ENCODE measurements around the gene PTPRM. TPM values are rescaled to one million over a fixed set of nuclear protein-coding genes. Genes with fewer than 3 reads are reported as not detected.

Gene PTPRM
- polyA plus RNA-seq, 3 donors, result 0.04 to 2.1 (median 0.66) TPM

GRCh38 chr18:7982216-7982615 is 415.1 kb downstream of the PTPRM start:
- Histone ChIP-seq H3K4me1 (ENCODE audit: control insufficient read depth in 1 of 2, insufficient read depth in 2 of 2, low read length in 2 of 2) (no peaks in the 10 kb centered on the region), H3K4me3 (replicated peaks in 1 of 3; ENCODE audit: low read depth in 2 of 3, low read length in 3 of 3) (no peak overlapping the region), H3K36me3 (replicated peaks in 1 of 2; ENCODE audit: control insufficient read depth in 1 of 2, insufficient read depth in 2 of 2, low read length in 2 of 2) (no peaks in the 10 kb centered on the region), H3K4me2 (replicated peaks; ENCODE audit: extremely low read depth, low read length, poor library complexity, severe bottlenecking) (no peak overlapping the region), H3K79me2 (ENCODE audit: insufficient read depth, low read length) (no peaks in the 10 kb centered on the region), H3K9me3 (replicated peaks in 1 of 2; ENCODE audit: control insufficient read depth in 1 of 2, insufficient read depth in 1 of 2, low read length in 2 of 2) (no peaks in the 10 kb centered on the region), H4K20me1 (ENCODE audit: insufficient read depth, low read length) (no peaks in the 10 kb centered on the region), H3K27me3 (ENCODE audit: control insufficient read depth in 2 of 2, insufficient read depth in 2 of 2, low read length in 2 of 2) (no peaks in the 10 kb centered on the region), H2AFZ (ENCODE audit: insufficient read depth, low read depth, low read length, poor library complexity, severe bottlenecking) (no peak overlapping the region), H3K9ac (ENCODE audit: insufficient read depth, low read length, poor library complexity, severe bottlenecking) (no peak overlapping the region), H3K27ac (ENCODE audit: low read depth in 1 of 2, low read length in 2 of 2) (no peak overlapping the region)
- Mint-ChIP-seq H3K27me3 (ENCODE audit: low read depth in 3 of 3) (peaks cover 0 to 1% (median 0%) of the 10 kb centered on the region in 3 donors), H3K27ac (no peak overlapping the region), H3K4me1 (no peaks in the 10 kb centered on the region), H3K36me3 (no peaks in the 10 kb centered on the region), H3K9me3 (peaks cover 0 to 4% (median 1%) of the 10 kb centered on the region in 7 donors), H3K4me3 (no peak overlapping the region)
- intact Hi-C loops (cut with micrococcal nuclease), result no loop called here
- no peak for DNase-seq
- TF ChIP-seq, protein P1, sequence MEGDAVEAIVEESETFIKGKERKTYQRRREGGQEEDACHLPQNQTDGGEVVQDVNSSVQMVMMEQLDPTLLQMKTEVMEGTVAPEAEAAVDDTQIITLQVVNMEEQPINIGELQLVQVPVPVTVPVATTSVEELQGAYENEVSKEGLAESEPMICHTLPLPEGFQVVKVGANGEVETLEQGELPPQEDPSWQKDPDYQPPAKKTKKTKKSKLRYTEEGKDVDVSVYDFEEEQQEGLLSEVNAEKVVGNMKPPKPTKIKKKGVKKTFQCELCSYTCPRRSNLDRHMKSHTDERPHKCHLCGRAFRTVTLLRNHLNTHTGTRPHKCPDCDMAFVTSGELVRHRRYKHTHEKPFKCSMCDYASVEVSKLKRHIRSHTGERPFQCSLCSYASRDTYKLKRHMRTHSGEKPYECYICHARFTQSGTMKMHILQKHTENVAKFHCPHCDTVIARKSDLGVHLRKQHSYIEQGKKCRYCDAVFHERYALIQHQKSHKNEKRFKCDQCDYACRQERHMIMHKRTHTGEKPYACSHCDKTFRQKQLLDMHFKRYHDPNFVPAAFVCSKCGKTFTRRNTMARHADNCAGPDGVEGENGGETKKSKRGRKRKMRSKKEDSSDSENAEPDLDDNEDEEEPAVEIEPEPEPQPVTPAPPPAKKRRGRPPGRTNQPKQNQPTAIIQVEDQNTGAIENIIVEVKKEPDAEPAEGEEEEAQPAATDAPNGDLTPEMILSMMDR (IDR thresholded peaks at IDR 0.05), result no peak

GRCh38 chr18:7987284-7987976 is 420.3 kb downstream of the PTPRM start:
- H3K79me2 ChIP-seq (ENCODE audit: insufficient read depth, low read length), result no peaks in the 10 kb centered on the region
- no CpG with 5 or more reads among the region's 3 CpGs for WGBS (ENCODE audit: insufficient coverage)
- Mint-ChIP-seq H3K27me3 (ENCODE audit: low read depth in 3 of 3) (no peaks in the 10 kb centered on the region), H3K9me3 (peaks cover 0 to 9% (median 3%) of the 10 kb centered on the region in 7 donors), H3K4me3 (no peak overlapping the region), H3K36me3 (no peaks in the 10 kb centered on the region), H3K27ac (no peak overlapping the region), H3K4me1 (no peaks in the 10 kb centered on the region)
- H3K36me3 ChIP-seq (replicated peaks in 1 of 2; ENCODE audit: control insufficient read depth in 1 of 2, insufficient read depth in 2 of 2, low read length in 2 of 2), result no peaks in the 10 kb centered on the region
- H3K27ac ChIP-seq (ENCODE audit: low read depth in 1 of 2, low read length in 2 of 2), result no peak overlapping the region
- no peak overlapping the region for H3K4me3 ChIP-seq (replicated peaks in 1 of 3; ENCODE audit: low read depth in 2 of 3, low read length in 3 of 3)
- no peaks in the 10 kb centered on the region for H4K20me1 ChIP-seq (ENCODE audit: insufficient read depth, low read length)
- intact Hi-C loops (cut with micrococcal nuclease), result no loop called here
- H3K27me3 ChIP-seq (ENCODE audit: control insufficient read depth in 2 of 2, insufficient read depth in 2 of 2, low read length in 2 of 2), result no peaks in the 10 kb centered on the region
- no peak overlapping the region for H3K4me2 ChIP-seq (replicated peaks; ENCODE audit: extremely low read depth, low read length, poor library complexity, severe bottlenecking)
- H2AFZ ChIP-seq (ENCODE audit: insufficient read depth, low read depth, low read length, poor library complexity, severe bottlenecking), result no peak overlapping the region
- H3K9ac ChIP-seq (ENCODE audit: insufficient read depth, low read length, poor library complexity, severe bottlenecking), result no peak overlapping the region
- peaks cover 0 to 2% of the 10 kb centered on the region in 2 donors for H3K9me3 ChIP-seq (replicated peaks in 1 of 2; ENCODE audit: control insufficient read depth in 1 of 2, insufficient read depth in 1 of 2, low read length in 2 of 2)
- DNase-seq, result no peak
- no peaks in the 10 kb centered on the region for H3K4me1 ChIP-seq (ENCODE audit: control insufficient read depth in 1 of 2, insufficient read depth in 2 of 2, low read length in 2 of 2)
- TF ChIP-seq, protein P1 (IDR thresholded peaks at IDR 0.05), result no peak
